HG03045 (cell line): ENCODE data around the gene FASN.

ENCODE experiments used
- ATAC-seq: cut with Tn5 transposase; IDR thresholded peaks from one replicate; pipeline ENCODE4 v1.9.1; 2021; ENCODE audit warnings: mild to moderate bottlenecking, moderate library complexity; ENCODE audit not compliant: unreplicated experiment

The FASN gene

GRCh38 chr17:82030470-82031302 lies 67.3 kb downstream of the FASN start:
- ATAC-seq = no peak

- ATAC-seq = no peak
These were observed 68.0 kb downstream of the FASN start for GRCh38 chr17:82029990-82030469.

DNA sequence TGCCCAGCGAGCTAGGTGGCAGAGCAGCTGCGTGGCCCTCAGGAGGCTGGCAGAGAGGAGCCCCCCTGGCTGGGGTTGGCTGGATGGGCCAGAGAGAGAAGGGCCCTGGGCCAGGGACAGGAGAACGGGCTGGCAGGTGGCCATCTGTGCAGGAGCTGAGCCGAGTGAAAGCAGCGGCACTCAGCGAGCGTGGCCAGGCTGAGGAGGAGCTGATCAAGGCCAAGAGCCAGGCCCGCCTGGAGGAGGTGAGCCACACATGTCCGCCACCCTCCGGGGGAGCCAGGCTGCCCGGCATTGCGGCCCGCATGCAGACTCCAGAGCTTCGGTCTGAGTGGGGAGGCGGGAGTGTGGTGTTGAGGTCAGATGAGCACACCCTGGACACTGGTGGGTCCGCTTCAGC lies 68.6 kb downstream of the FASN start:
- ATAC-seq = no peak

DNA sequence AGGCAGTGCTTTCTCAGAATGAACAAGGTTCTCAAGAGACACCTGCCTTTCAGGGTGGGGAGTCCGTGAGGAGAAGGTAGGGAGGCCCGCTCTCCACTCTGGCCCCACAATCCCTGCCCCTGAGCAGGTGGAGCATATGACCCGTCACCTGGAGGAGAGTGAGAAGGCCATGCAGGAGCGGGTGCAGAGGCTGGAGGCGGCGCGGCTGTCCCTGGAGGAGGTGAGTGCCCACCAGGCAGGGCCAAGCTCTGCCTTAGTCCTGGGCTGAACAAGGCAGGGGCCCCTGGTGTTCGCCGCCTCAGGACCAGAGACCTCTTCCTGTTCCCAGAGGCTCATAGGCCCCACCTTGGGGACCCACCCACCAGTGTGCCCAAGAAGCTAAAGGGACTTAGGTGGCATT lies 69.1 kb downstream of the FASN start:
- no peak for ATAC-seq
